Subcutaneous preadipocyte (primary cell): Measurements from ENCODE around the gene NFIL3. TPM values are rescaled to one million over a fixed set of nuclear protein-coding genes. Genes with fewer than 3 reads are reported as not detected.

Experiments
- total RNA-seq: library from RNA; depleted of rRNA; stranded (reverse); fragments of >200 nt; gene quantifications from 2 replicates; pipeline ENCODE4 v1.2.3, GENCODE V29; 2012

NFIL3 gene
- 18.8 and 37.5 TPM in 2 replicates for total RNA-seq

GRCh38 chr9:91423785-91424402 is at the start of gene NFIL3:
NFIL3 (minus strand) TSS chr9:91423832; CDS start chr9:91410734, 13,098 bp downstream.

DNA sequence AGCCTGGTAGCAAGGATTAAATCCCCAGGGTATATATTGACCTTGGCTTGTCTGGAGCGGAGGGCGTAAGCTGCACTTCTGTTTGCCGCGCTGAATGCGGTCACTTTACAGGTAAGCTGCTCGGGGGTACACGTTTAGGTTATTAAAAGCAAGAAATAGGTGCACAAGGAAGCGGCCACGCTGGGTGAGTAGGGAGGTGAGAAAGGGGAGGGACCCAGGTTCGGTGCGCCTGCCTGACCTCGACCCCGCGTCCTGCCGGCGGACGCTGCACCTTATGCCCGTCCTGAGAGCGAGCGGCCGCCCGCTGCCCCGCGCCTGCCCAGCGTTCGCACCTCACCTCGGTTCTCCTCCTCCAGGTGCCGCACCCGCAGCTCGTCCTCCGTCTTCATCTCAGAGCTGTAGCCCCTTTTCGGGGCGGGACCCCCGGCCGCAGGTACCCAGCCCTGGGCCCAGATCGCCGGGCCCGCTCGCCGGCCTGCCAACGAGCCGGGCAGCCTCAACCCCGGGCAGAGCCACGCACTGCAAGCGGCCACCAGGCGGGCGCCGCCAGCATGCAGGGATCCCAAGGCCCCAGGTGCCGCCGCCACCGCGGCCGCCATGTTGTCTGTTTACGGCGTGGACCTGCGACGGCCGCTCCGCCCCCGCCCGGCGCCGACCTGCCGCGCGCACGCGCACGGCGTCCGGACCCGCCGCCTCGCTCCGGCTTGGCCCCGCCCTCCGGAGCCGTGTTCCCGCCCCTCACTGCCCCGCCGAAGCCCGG is 62.2 kb downstream of the NFIL3 start, which contains the start of gene AUH:
Gene AUH (minus strand): TSS at position 628 of the 760 bp plus-strand sequence. CDS start 29 bp downstream, at position 599.

Other genes with a start within 250 kb of the NFIL3 start
- gene AUH, start 61.9 kb downstream of the NFIL3 start, total RNA-seq: 16.2 and 18.0 TPM in 2 replicates